Measurements from ENCODE around the gene ACYP2.

- TF ChIP-seq POLR2A (IDR thresholded peaks at IDR 0.05; ENCODE audit: extremely low read depth, insufficient read length) (no peak), CTCF (IDR thresholded peaks at IDR 0.05; ENCODE audit: low read depth, low read length) (no peak)
Measured at GRCh38 chr2:54077088-54077900, 38.1 kb upstream of the ACYP2 start.

All from NB4 (cell line).